Glutamatergic neuron (in vitro differentiated cells): ENCODE results near the gene ABCA6. TPM values are rescaled to one million over a fixed set of nuclear protein-coding genes. Genes with fewer than 3 reads are reported as not detected.

Experiments
- DNase-seq: peaks from one replicate; pipeline ENCODE4 v3.0.0; 2022
- H3K27ac Mint-ChIP-seq: one replicate; pipeline ENCODE4 v1.8.0; 2020; ENCODE audit warnings: mild to moderate bottlenecking, mixed read lengths, inconsistent platforms; ENCODE audit not compliant: unreplicated experiment
- H3K27me3 Mint-ChIP-seq: one replicate; pipeline ENCODE4 v1.8.0; 2020; ENCODE audit warnings: mild to moderate bottlenecking, moderate library complexity, mixed read lengths, inconsistent platforms; ENCODE audit not compliant: unreplicated experiment
- H3K36me3 Mint-ChIP-seq: one replicate; pipeline ENCODE4 v1.8.0; 2020; ENCODE audit warnings: mild to moderate bottlenecking, mixed read lengths, inconsistent platforms; ENCODE audit not compliant: unreplicated experiment
- H3K4me1 Mint-ChIP-seq: one replicate; pipeline ENCODE4 v1.8.0; 2020; ENCODE audit warnings: mild to moderate bottlenecking, low read depth, mixed read lengths, inconsistent platforms; ENCODE audit not compliant: unreplicated experiment
- H3K4me3 Mint-ChIP-seq: one replicate; pipeline ENCODE4 v1.8.0; 2020; ENCODE audit warnings: mild to moderate bottlenecking, mixed read lengths, inconsistent platforms; ENCODE audit not compliant: unreplicated experiment
- H3K9me3 Mint-ChIP-seq: one replicate; pipeline ENCODE4 v1.8.0; 2020; ENCODE audit warnings: mild to moderate bottlenecking, moderate library complexity, mixed read lengths, inconsistent platforms; ENCODE audit not compliant: unreplicated experiment
- total RNA-seq: library from RNA; stranded (reverse); fragmentation: NEBNext Ultra II Directional; extraction: Animal tissue kit (Norgen Biotek cat#: 25700); gene quantifications from one replicate; pipeline ENCODE4 v1.2.1, GENCODE V29; 2021; ENCODE audit not compliant: unreplicated experiment
- TF ChIP-seq, protein P1 (sequence below): fragments of 200-600 bp; sonication (generic); IDR thresholded peaks from one replicate; pipeline ENCODE4 v1.5.0; 2021; ENCODE audit not compliant: partially characterized antibody, unreplicated experiment

ABCA6 gene
- total RNA-seq, 1 donor from 2014 or later: 1.6 TPM

DNA sequence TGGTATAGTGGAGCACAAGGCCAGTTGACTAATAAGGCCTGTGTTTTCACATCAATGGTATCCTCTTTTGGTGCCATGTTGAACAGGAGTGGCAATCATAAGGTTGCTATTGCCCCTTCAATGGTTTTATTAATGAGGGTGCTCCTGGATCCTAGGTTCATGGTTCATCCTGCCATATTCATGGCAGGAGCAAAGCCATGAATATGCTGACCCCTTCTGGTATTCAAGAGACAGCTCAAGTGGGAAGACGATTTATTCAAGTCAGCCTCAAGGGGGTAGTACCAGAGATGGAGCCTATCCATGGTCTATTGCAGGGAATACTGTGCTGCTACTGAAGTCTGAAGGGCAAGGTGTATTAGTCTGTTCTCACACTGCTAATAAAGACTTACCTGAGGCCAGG lies 83.5 kb downstream of the ABCA6 start:
- Mint-ChIP-seq H3K9me3 (no peaks in the 10 kb centered on the region), H3K36me3 (no peaks in the 10 kb centered on the region), H3K27me3 (no peaks in the 10 kb centered on the region), H3K4me1 (peaks cover 4% of the 10 kb centered on the region), H3K27ac (no peak overlapping the region), H3K4me3 (no peak overlapping the region)
- DNase-seq: no peak
- TF ChIP-seq, protein P1, sequence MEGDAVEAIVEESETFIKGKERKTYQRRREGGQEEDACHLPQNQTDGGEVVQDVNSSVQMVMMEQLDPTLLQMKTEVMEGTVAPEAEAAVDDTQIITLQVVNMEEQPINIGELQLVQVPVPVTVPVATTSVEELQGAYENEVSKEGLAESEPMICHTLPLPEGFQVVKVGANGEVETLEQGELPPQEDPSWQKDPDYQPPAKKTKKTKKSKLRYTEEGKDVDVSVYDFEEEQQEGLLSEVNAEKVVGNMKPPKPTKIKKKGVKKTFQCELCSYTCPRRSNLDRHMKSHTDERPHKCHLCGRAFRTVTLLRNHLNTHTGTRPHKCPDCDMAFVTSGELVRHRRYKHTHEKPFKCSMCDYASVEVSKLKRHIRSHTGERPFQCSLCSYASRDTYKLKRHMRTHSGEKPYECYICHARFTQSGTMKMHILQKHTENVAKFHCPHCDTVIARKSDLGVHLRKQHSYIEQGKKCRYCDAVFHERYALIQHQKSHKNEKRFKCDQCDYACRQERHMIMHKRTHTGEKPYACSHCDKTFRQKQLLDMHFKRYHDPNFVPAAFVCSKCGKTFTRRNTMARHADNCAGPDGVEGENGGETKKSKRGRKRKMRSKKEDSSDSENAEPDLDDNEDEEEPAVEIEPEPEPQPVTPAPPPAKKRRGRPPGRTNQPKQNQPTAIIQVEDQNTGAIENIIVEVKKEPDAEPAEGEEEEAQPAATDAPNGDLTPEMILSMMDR: no peak

DNA sequence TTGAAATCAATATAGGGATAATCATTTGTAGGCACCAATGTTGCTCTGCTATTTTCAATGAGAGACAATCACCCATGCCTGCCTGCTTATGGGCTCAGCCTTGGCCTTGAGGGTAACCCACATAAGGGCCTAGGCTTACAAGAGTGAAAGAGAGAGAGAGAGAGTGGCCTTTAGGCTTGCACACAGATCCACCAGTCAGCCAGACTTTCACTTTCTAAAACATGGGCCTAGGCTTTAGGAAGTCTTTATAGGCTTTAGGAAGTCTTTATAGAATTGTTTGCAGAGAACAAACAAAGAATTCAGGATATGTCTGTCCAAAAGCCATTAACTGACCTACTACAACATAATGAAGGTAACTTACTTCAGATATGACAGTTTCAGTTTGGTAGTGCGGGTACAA lies 84.4 kb downstream of the ABCA6 start:
- H3K27me3 Mint-ChIP-seq: no peaks in the 10 kb centered on the region
- no peaks in the 10 kb centered on the region for H3K9me3 Mint-ChIP-seq
- no peak for DNase-seq
- TF ChIP-seq, protein P1: no peak
- H3K4me1 Mint-ChIP-seq: peaks cover 4% of the 10 kb centered on the region
- H3K27ac Mint-ChIP-seq: no peak overlapping the region
- no peaks in the 10 kb centered on the region for H3K36me3 Mint-ChIP-seq
- no peak overlapping the region for H3K4me3 Mint-ChIP-seq

DNA sequence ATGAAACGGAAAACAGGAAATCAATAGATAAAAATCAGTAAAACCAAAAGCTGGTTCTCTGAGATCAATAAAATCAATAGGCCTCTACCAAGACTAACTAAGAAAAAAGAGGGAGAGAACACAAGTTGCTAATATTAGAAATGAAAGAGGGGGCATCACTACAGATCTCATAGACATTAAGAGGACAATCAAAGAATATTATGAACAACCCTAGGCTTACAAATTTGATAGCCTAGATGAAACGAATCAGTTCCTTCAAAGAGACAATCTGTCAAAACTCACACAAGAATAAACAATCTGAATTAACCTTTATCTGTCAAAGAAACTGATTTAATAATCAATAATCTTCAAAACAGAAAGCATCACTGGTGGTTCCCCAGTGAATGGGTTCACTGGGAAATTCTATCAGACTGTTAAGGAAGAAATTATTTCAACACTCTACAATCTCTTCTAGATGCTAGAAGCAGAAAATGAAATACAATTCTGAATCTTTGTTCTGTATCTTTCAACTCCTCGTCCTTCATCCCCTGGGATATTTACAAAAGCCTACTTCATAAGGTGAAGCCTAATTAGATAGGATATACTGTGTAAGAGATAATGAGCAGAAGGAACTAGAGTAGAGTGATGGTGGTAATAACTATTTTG lies 85.4 kb downstream of the ABCA6 start:
- peaks cover 4% of the 10 kb centered on the region for H3K4me1 Mint-ChIP-seq
- no peaks in the 10 kb centered on the region for H3K27me3 Mint-ChIP-seq
- no peak overlapping the region for H3K27ac Mint-ChIP-seq
- no peaks in the 10 kb centered on the region for H3K9me3 Mint-ChIP-seq
- DNase-seq: no peak
- TF ChIP-seq, protein P1: no peak
- H3K4me3 Mint-ChIP-seq: no peak overlapping the region
- H3K36me3 Mint-ChIP-seq: no peaks in the 10 kb centered on the region

DNA sequence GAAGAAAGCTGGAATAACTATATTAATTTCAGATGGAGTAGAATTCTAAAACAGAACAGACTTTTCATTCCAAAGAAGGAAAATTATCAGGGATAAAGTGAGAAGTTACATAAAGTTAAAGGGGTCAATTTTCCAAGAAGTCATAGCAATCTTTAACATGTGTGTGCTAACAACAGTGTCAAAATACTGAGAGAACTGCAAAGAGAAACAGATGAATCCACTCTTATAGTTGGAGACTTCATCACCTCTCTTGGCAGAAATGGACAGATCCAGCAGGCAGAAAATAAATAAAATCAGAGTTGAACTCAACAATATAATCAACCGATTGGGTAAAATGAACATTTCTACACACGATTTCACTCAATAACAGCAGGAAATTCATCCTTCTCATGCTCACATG lies 86.4 kb downstream of the ABCA6 start:
- no peaks in the 10 kb centered on the region for H3K27me3 Mint-ChIP-seq
- no peaks in the 10 kb centered on the region for H3K9me3 Mint-ChIP-seq
- no peak for DNase-seq
- no peak overlapping the region for H3K4me3 Mint-ChIP-seq
- no peaks in the 10 kb centered on the region for H3K36me3 Mint-ChIP-seq
- TF ChIP-seq, protein P1: no peak
- no peaks in the 10 kb centered on the region for H3K4me1 Mint-ChIP-seq
- no peak overlapping the region for H3K27ac Mint-ChIP-seq

DNA sequence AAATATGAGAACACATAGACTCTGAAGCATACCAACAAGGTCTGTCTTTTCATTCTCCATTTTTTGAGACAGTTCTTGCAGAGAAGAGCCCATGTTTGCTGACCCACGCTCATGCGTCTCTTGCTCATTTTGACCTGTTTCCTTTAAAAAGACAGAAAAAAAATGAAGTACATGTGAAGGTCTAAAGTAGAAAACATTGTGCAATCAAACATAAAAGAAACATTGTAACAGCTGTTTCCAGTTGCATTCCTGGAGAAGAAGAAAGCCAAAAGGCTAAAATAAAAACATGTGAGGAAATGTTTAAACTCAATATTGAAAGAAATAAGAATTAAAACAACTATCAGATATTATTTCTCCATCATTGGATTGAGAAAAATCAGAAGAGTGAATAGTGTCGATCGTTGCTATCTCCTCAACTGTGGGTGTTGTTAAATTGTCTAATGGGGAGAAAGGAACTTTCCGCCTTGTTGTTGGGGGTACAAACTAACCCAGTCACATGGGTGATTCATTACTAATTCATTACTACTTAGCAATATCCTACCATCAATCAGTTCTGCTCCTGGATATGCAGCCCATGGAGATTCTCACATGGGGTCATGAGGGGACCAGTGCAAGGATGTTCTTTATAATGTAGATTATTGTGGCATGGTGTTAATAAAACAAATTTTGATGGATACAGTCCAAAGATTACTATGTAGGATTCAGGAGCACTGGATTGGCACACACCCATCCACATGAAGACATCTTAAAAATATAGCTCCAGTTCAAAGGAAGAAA lies 90.5 kb downstream of the ABCA6 start:
- TF ChIP-seq, protein P1: no peak
- no peak for DNase-seq
- H3K9me3 Mint-ChIP-seq: no peaks in the 10 kb centered on the region
- no peaks in the 10 kb centered on the region for H3K36me3 Mint-ChIP-seq
- H3K4me3 Mint-ChIP-seq: no peak overlapping the region
- no peak overlapping the region for H3K27ac Mint-ChIP-seq
- H3K4me1 Mint-ChIP-seq: no peaks in the 10 kb centered on the region
- no peaks in the 10 kb centered on the region for H3K27me3 Mint-ChIP-seq
